GM12875 (cell line): Measurements from ENCODE around the gene CCDC148.
"Not testable (repeated sequence)": the region's sequence is repeated elsewhere in the genome, so short reads cannot be mapped to it uniquely, and the experiment has no call there.

Experiments
- H3K4me3 ChIP-seq: one replicate; pipeline ENCODE4 v1.5.1; 2011; ENCODE audit warnings: low read depth, low read length, control low read depth
- CTCF ChIP-seq: IDR thresholded peaks from 2 replicates; pipeline ENCODE4 v1.5.1; 2011; ENCODE audit warnings: low read depth, mild to moderate bottlenecking, control low read depth, inconsistent platforms, low read length, moderate library complexity, borderline replicate concordance; ENCODE audit not compliant: insufficient read depth

The CCDC148 gene

GRCh38 chr2:158482594-158482993 lies 26.0 kb upstream of the CCDC148 start:
- H3K4me3 ChIP-seq, result no peak overlapping the region
- no peak for TF ChIP-seq CTCF

- no peak overlapping the region for H3K4me3 ChIP-seq
- no peak for TF ChIP-seq CTCF
Observed at GRCh38 chr2:158481116-158481515, 24.6 kb upstream of the CCDC148 start.

GRCh38 chr2:158478816-158479215 lies 22.3 kb upstream of the CCDC148 start:
- TF ChIP-seq CTCF, result no peak
- H3K4me3 ChIP-seq, result no peak overlapping the region

- no peak overlapping the region for H3K4me3 ChIP-seq
- TF ChIP-seq CTCF, result no peak
Observed at GRCh38 chr2:158478237-158478636, 21.7 kb upstream of the CCDC148 start.

- TF ChIP-seq CTCF, result no peak
- H3K4me3 ChIP-seq, result no peak overlapping the region
Observed at GRCh38 chr2:158477202-158477601, 20.6 kb upstream of the CCDC148 start.

- H3K4me3 ChIP-seq, result not testable (repeated sequence)
Observed at GRCh38 chr2:158474526-158475011, 18.0 kb upstream of the CCDC148 start.

GRCh38 chr2:158473719-158474392 lies 17.3 kb upstream of the CCDC148 start:
- TF ChIP-seq CTCF, result no peak
- no peak overlapping the region for H3K4me3 ChIP-seq

GRCh38 chr2:158473300-158473699 lies 16.7 kb upstream of the CCDC148 start:
- not testable (repeated sequence) for H3K4me3 ChIP-seq

- H3K4me3 ChIP-seq, result not testable (repeated sequence)
Observed at GRCh38 chr2:158472829-158473228, 16.3 kb upstream of the CCDC148 start.
